Lung microvascular endothelial cell (primary cell): Measurements from ENCODE around the gene DYRK3. TPM values are rescaled to one million over a fixed set of nuclear protein-coding genes. Genes with fewer than 3 reads are reported as not detected.

Experiments used
- total RNA-seq: library from RNA; depleted of rRNA; stranded (reverse); fragments of >200 nt; gene quantifications from 2 replicates; pipeline ENCODE4 v1.2.1, GENCODE V29; 2014

DYRK3 gene
- total RNA-seq, 1 donor from 2014 or later, result 8.3 TPM

Other genes with a start within 250 kb of the DYRK3 start
- 11.1 and 18.3 TPM in 2 replicates for gene IKBKE, start 165.1 kb upstream of the DYRK3 start, total RNA-seq
- gene RASSF5, start 128.0 kb upstream of the DYRK3 start, total RNA-seq, result under 0.01 and 0.22 TPM in 2 replicates
- gene EIF2D, start 23.1 kb upstream of the DYRK3 start, total RNA-seq, result 34.2 and 45.4 TPM in 2 replicates
- gene MAPKAPK2, start 49.4 kb downstream of the DYRK3 start, total RNA-seq, result 24.6 and 30.2 TPM in 2 replicates
- not detected in 2 replicates for gene IL19, start 135.2 kb downstream of the DYRK3 start, total RNA-seq
- gene IL10, start 137.0 kb downstream of the DYRK3 start, total RNA-seq, result not detected in 2 replicates
- not detected in 2 replicates for gene IL20, start 230.1 kb downstream of the DYRK3 start, total RNA-seq